ENCODE data around the gene ARHGEF10L.

ARHGEF10L gene

GRCh38 chr1:17521946-17522612 lies 17.4 kb upstream of the ARHGEF10L start:
- Histone ChIP-seq H2AFZ (ENCODE audit: low read depth, low read length) (no peak overlapping the region), H2AK5ac (ENCODE audit: low read length, severe bottlenecking) (no peak overlapping the region), H3K4me1 (ENCODE audit: control insufficient read depth, insufficient read depth, low read depth, low read length) (peaks cover 9% of the 10 kb centered on the region), H2BK5ac (ENCODE audit: low read depth, low read length, poor library complexity, severe bottlenecking) (no peak overlapping the region), H3K4me3 (ENCODE audit: insufficient read depth in 1 of 2, low read depth in 1 of 2, low read length in 2 of 2) (no peak overlapping the region), H4K91ac (ENCODE audit: low read length) (no peak overlapping the region), H3K14ac (ENCODE audit: low read length in 2 of 2) (no peak overlapping the region), H2BK15ac (ENCODE audit: low read depth, poor library complexity, severe bottlenecking) (no peak overlapping the region), H3K79me1 (replicated peaks; ENCODE audit: low read length, poor library complexity, severe bottlenecking) (no peaks in the 10 kb centered on the region), H2BK12ac (ENCODE audit: low read length in 2 of 2) (no peak overlapping the region), H3K27me3 (ENCODE audit: control insufficient read depth in 1 of 2, insufficient read depth in 1 of 2, low read length in 2 of 2) (peaks cover 8 to 32% of the 10 kb centered on the region in 2 experiments), H4K8ac (ENCODE audit: low read length) (no peak overlapping the region), H3K4me2 (ENCODE audit: low read length, poor library complexity, severe bottlenecking) (no peak overlapping the region), H3K23ac (ENCODE audit: low read length in 2 of 2) (no peak overlapping the region), H2BK120ac (ENCODE audit: low read depth, low read length) (no peak overlapping the region), H3K27ac (ENCODE audit: low read length, poor library complexity, severe bottlenecking) (no peak overlapping the region), H3K9ac (ENCODE audit: low read length) (no peak overlapping the region), H3K9me3 (ENCODE audit: control insufficient read depth, low read length) (no peaks in the 10 kb centered on the region), H3K4ac (ENCODE audit: low read depth in 1 of 2, low read length in 2 of 2) (no peak overlapping the region), H3K36me3 (ENCODE audit: control insufficient read depth in 1 of 2, insufficient read depth in 2 of 2, low read depth in 1 of 2, low read length in 2 of 2) (no peaks in the 10 kb centered on the region), H3K18ac (ENCODE audit: low read depth in 1 of 2, low read length in 2 of 2) (no peak overlapping the region)
- WGBS = 66% methylated on average over 19 of the region's 19 CpGs
- DNase-seq = no peak

- H2BK15ac ChIP-seq (ENCODE audit: low read depth, poor library complexity, severe bottlenecking) = peak overlapping the region; percentile 17
- H3K4ac ChIP-seq (ENCODE audit: low read depth in 1 of 2, low read length in 2 of 2) = no peak overlapping the region
- no peak overlapping the region for H2BK120ac ChIP-seq (ENCODE audit: low read depth, low read length)
- no peak overlapping the region for H3K23ac ChIP-seq (ENCODE audit: low read length in 2 of 2)
- H3K79me1 ChIP-seq (replicated peaks; ENCODE audit: low read length, poor library complexity, severe bottlenecking) = no peaks in the 10 kb centered on the region
- no peak overlapping the region for H3K4me3 ChIP-seq (ENCODE audit: insufficient read depth in 1 of 2, low read depth in 1 of 2, low read length in 2 of 2)
- H4K91ac ChIP-seq (ENCODE audit: low read length) = no peak overlapping the region
- H2AK5ac ChIP-seq (ENCODE audit: low read length, severe bottlenecking) = no peak overlapping the region
- no peak for DNase-seq
- H4K8ac ChIP-seq (ENCODE audit: low read length) = no peak overlapping the region
- H3K9me3 ChIP-seq (ENCODE audit: control insufficient read depth, low read length) = no peaks in the 10 kb centered on the region
- peaks cover 8 to 32% of the 10 kb centered on the region in 2 experiments for H3K27me3 ChIP-seq (ENCODE audit: control insufficient read depth in 1 of 2, insufficient read depth in 1 of 2, low read length in 2 of 2)
- no peak overlapping the region for H2BK5ac ChIP-seq (ENCODE audit: low read depth, low read length, poor library complexity, severe bottlenecking)
- 96% methylated on average over 6 of the region's 7 CpGs for WGBS
- H2AFZ ChIP-seq (ENCODE audit: low read depth, low read length) = no peak overlapping the region
- H2BK12ac ChIP-seq (ENCODE audit: low read length in 2 of 2) = no peak overlapping the region
- no peaks in the 10 kb centered on the region for H3K36me3 ChIP-seq (ENCODE audit: control insufficient read depth in 1 of 2, insufficient read depth in 2 of 2, low read depth in 1 of 2, low read length in 2 of 2)
- H3K9ac ChIP-seq (ENCODE audit: low read length) = no peak overlapping the region
- H3K14ac ChIP-seq (ENCODE audit: low read length in 2 of 2) = no peak overlapping the region
- H3K18ac ChIP-seq (ENCODE audit: low read depth in 1 of 2, low read length in 2 of 2) = no peak overlapping the region
- peaks cover 11% of the 10 kb centered on the region for H3K4me1 ChIP-seq (ENCODE audit: control insufficient read depth, insufficient read depth, low read depth, low read length)
- H3K27ac ChIP-seq (ENCODE audit: low read length, poor library complexity, severe bottlenecking) = no peak overlapping the region
- H3K4me2 ChIP-seq (ENCODE audit: low read length, poor library complexity, severe bottlenecking) = no peak overlapping the region
Measured at GRCh38 chr1:17523321-17524041, 16.0 kb upstream of the ARHGEF10L start.

GRCh38 chr1:17524645-17525044 lies 14.9 kb upstream of the ARHGEF10L start:
- Histone ChIP-seq H3K27ac (ENCODE audit: low read length, poor library complexity, severe bottlenecking) (no peak overlapping the region), H4K8ac (ENCODE audit: low read length) (no peak overlapping the region), H2BK120ac (ENCODE audit: low read depth, low read length) (no peak overlapping the region), H3K4me3 (ENCODE audit: insufficient read depth in 1 of 2, low read depth in 1 of 2, low read length in 2 of 2) (no peak overlapping the region), H2AFZ (ENCODE audit: low read depth, low read length) (no peak overlapping the region), H3K9ac (ENCODE audit: low read length) (no peak overlapping the region), H3K79me1 (replicated peaks; ENCODE audit: low read length, poor library complexity, severe bottlenecking) (no peaks in the 10 kb centered on the region), H3K14ac (ENCODE audit: low read length in 2 of 2) (no peak overlapping the region), H3K36me3 (ENCODE audit: control insufficient read depth in 1 of 2, insufficient read depth in 2 of 2, low read depth in 1 of 2, low read length in 2 of 2) (no peaks in the 10 kb centered on the region), H2BK12ac (ENCODE audit: low read length in 2 of 2) (no peak overlapping the region), H2AK5ac (ENCODE audit: low read length, severe bottlenecking) (no peak overlapping the region), H2BK15ac (ENCODE audit: low read depth, poor library complexity, severe bottlenecking) (no peak overlapping the region), H3K4me1 (ENCODE audit: control insufficient read depth, insufficient read depth, low read depth, low read length) (peaks cover 11% of the 10 kb centered on the region), H3K18ac (ENCODE audit: low read depth in 1 of 2, low read length in 2 of 2) (no peak overlapping the region), H3K4ac (ENCODE audit: low read depth in 1 of 2, low read length in 2 of 2) (no peak overlapping the region), H2BK5ac (ENCODE audit: low read depth, low read length, poor library complexity, severe bottlenecking) (no peak overlapping the region), H3K9me3 (ENCODE audit: control insufficient read depth, low read length) (no peaks in the 10 kb centered on the region), H3K23ac (ENCODE audit: low read length in 2 of 2) (no peak overlapping the region), H4K91ac (ENCODE audit: low read length) (no peak overlapping the region), H3K27me3 (ENCODE audit: control insufficient read depth in 1 of 2, insufficient read depth in 1 of 2, low read length in 2 of 2) (peaks cover 8 to 37% of the 10 kb centered on the region in 2 experiments), H3K4me2 (ENCODE audit: low read length, poor library complexity, severe bottlenecking) (no peak overlapping the region)
- WGBS = 94% methylated on average over 2 of the region's 2 CpGs
- no peak for DNase-seq

GRCh38 chr1:17525996-17526686 lies 13.4 kb upstream of the ARHGEF10L start:
- no peak overlapping the region for H3K14ac ChIP-seq (ENCODE audit: low read length in 2 of 2)
- H2AFZ ChIP-seq (ENCODE audit: low read depth, low read length) = no peak overlapping the region
- H2AK5ac ChIP-seq (ENCODE audit: low read length, severe bottlenecking) = no peak overlapping the region
- no peak overlapping the region for H3K4ac ChIP-seq (ENCODE audit: low read depth in 1 of 2, low read length in 2 of 2)
- no peaks in the 10 kb centered on the region for H3K9me3 ChIP-seq (ENCODE audit: control insufficient read depth, low read length)
- DNase-seq = no peak
- no peak overlapping the region for H4K8ac ChIP-seq (ENCODE audit: low read length)
- no peak overlapping the region for H3K9ac ChIP-seq (ENCODE audit: low read length)
- no peak overlapping the region for H3K23ac ChIP-seq (ENCODE audit: low read length in 2 of 2)
- no peak overlapping the region for H4K91ac ChIP-seq (ENCODE audit: low read length)
- no peak overlapping the region for H2BK5ac ChIP-seq (ENCODE audit: low read depth, low read length, poor library complexity, severe bottlenecking)
- peaks cover 5 to 34% of the 10 kb centered on the region in 2 experiments for H3K27me3 ChIP-seq (ENCODE audit: control insufficient read depth in 1 of 2, insufficient read depth in 1 of 2, low read length in 2 of 2)
- H2BK120ac ChIP-seq (ENCODE audit: low read depth, low read length) = no peak overlapping the region
- H3K36me3 ChIP-seq (ENCODE audit: control insufficient read depth in 1 of 2, insufficient read depth in 2 of 2, low read depth in 1 of 2, low read length in 2 of 2) = no peaks in the 10 kb centered on the region
- no peaks in the 10 kb centered on the region for H3K79me1 ChIP-seq (replicated peaks; ENCODE audit: low read length, poor library complexity, severe bottlenecking)
- no peak overlapping the region for H3K4me2 ChIP-seq (ENCODE audit: low read length, poor library complexity, severe bottlenecking)
- no peak overlapping the region for H3K27ac ChIP-seq (ENCODE audit: low read length, poor library complexity, severe bottlenecking)
- H2BK15ac ChIP-seq (ENCODE audit: low read depth, poor library complexity, severe bottlenecking) = no peak overlapping the region
- H3K4me1 ChIP-seq (ENCODE audit: control insufficient read depth, insufficient read depth, low read depth, low read length) = peaks cover 9% of the 10 kb centered on the region
- H3K4me3 ChIP-seq (ENCODE audit: insufficient read depth in 1 of 2, low read depth in 1 of 2, low read length in 2 of 2) = no peak overlapping the region
- H3K18ac ChIP-seq (ENCODE audit: low read depth in 1 of 2, low read length in 2 of 2) = no peak overlapping the region
- WGBS = 77% methylated on average over 4 of the region's 4 CpGs
- no peak overlapping the region for H2BK12ac ChIP-seq (ENCODE audit: low read length in 2 of 2)
